Activated CD4-positive, alpha-beta T cell treated with anti-CD3 and anti-CD28 coated beads, Interleukin-2, amount 10 ng/mL, durations not matched to agents 7 days and 5 days (primary cell): ENCODE results near the gene RHBDL1. TPM values are rescaled to one million over a fixed set of nuclear protein-coding genes. Genes with fewer than 3 reads are reported as not detected.

Experiments
- CTCF ChIA-PET: fragments of 350-600 bp; sonication (Branson Sonifier 250); formaldehyde crosslinking; loops from one replicate; lab custom pipeline; 2021; ENCODE audit warnings: antibody characterized with exemption; lab: Charles Lee
- POLR2A ChIA-PET: fragments of 350-600 bp; sonication (Branson Sonifier 250); formaldehyde crosslinking; loops from one replicate; lab custom pipeline; 2021; ENCODE audit warnings: antibody characterized with exemption; lab: Charles Lee
- DNase-seq: peaks from one replicate; pipeline ENCODE4 v3.0.0-alpha.2; 2020
- H3K27ac Mint-ChIP-seq: one replicate; pipeline ENCODE4 v1.8.0; 2021; ENCODE audit warnings: mild to moderate bottlenecking, moderate library complexity, mixed read lengths
- H3K27me3 Mint-ChIP-seq: one replicate; pipeline ENCODE4 v1.8.0; 2021; ENCODE audit warnings: mixed read lengths
- H3K36me3 Mint-ChIP-seq: one replicate; pipeline ENCODE4 v1.8.0; 2021; ENCODE audit warnings: low read depth, mixed read lengths
- H3K4me1 Mint-ChIP-seq: one replicate; pipeline ENCODE4 v1.8.0; 2021; ENCODE audit warnings: mixed read lengths
- H3K4me3 Mint-ChIP-seq: one replicate; pipeline ENCODE4 v1.8.0; 2021; ENCODE audit warnings: mild to moderate bottlenecking, moderate library complexity, mixed read lengths
- H3K9me3 Mint-ChIP-seq: one replicate; pipeline ENCODE4 v1.8.0; 2021; ENCODE audit warnings: mixed read lengths
- total RNA-seq, 2 experiments: library from RNA; stranded (reverse); gene quantifications; one replicate each; pipeline ENCODE4 v1.2.3, GENCODE V29; 2021

Gene RHBDL1
- 1 to 10 TPM; 1.5 to 1.7 TPM for total RNA-seq

DNA sequence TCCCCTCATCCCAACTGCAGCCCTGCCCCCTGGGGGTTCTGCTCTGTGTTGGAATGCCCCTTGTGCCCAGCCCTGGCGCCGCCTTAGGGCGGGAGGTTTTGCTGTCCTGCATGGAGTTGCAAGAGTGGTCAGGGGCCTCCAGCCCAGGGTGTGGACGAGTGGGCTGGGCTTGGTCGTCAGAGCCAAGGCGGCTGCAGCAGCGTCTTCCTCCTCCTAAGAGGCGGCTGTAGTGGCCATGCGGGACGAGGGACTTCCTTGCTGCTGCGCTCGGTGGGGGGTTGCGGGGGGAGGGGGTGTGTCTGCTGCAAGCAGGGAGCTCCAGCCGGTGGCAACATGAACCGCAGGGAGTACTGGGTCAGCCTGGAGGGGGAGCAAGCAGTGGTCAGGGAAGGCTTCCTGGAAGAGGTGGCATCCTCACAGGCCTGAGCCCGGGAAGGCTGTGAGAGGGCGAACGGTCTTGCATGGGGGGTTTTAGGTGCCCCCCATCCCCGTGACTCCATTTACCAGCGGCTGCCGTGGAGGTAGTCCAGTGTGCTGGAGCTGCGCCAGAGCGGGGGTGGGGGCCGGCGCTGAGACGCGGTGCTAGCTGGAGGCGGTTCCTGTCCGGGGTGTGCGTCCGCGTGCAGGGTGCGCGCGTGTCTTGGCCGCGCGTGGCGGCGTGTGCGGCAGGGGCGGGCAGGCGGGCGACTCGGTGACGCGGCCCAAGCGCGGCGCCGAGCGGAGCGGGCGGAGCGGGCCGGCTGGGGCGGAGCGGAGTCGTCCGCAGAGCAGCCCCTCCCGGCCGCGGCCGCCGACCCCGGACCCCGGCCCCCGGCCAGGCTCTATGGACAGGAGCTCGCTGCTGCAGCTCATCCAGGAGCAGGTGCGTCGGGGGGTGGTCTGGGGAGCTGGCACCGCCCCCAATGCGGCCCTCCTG, at the start of gene RHBDL1:
Gene RHBDL1, plus strand, starts transcription at position 704 of the 916 bp plus-strand sequence. Its CDS starts 120 bp downstream, at position 824.
- no peak within 1 kb of the TSS for H3K4me3 Mint-ChIP-seq
- peaks cover 10% of the 10 kb centered on the region for H3K4me1 Mint-ChIP-seq
- peaks cover 3% of the 10 kb centered on the region for H3K27me3 Mint-ChIP-seq
- ChIA-PET POLR2A (no interaction called here), CTCF (interaction anchor here (0.9 to 1.4 kb wide), 3 partner anchors 15 to 39 kb away, joined by 4 to 6 read pairs (median 6); partner anchors contain the start of genes METTL26 and WDR24)
- H3K36me3 Mint-ChIP-seq = peaks cover 5% of the 10 kb centered on the region
- H3K9me3 Mint-ChIP-seq = no peaks in the 10 kb centered on the region
- no peak for DNase-seq
- H3K27ac Mint-ChIP-seq = no peak within 1 kb of the TSS

DNA sequence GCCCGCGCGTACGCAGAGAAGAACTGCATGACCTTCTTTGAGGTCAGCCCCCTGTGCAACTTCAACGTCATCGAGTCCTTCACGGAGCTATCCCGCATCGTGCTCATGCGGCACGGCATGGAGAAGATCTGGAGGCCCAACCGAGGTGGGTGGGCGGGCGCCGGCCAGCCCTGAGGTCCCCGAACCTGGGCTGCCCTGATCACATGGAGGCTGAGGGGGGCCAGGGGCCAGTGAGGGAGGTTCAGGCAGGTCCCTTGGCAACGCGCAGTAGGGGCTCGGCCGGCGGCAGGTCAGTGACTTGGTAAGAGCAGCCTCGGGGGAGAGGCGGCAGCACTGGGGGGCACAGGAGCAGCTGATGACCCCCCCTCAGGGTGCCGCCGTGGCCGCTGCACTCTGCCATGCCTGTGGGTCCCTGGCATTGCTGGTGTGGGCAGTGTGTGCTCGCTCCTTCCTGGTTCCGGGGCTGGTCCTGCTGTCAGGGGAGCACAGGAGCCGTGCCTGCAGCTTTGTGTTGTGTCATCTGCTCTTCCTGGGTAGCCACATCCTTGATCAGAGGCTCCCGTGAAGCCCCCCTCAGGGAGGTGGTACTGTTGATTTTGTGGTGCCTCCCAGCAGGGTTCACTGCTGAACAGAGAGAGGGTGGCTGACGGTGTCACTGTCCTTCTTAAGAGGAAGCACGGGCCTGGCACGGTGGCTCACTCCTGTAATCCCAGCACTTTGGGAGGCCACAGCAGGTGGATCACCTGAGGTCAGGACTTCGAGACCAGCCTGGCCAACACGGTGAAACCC, 49.3 kb upstream of the RHBDL1 start:
- H3K27me3 Mint-ChIP-seq = no peaks in the 10 kb centered on the region
- no peak for DNase-seq
- POLR2A ChIA-PET = no interaction called here
- H3K36me3 Mint-ChIP-seq = no peaks in the 10 kb centered on the region
- no peak overlapping the region for H3K4me3 Mint-ChIP-seq
- no peak overlapping the region for H3K27ac Mint-ChIP-seq
- no peaks in the 10 kb centered on the region for H3K9me3 Mint-ChIP-seq
- CTCF ChIA-PET = interaction anchor here (1.7 kb wide), 1 partner anchor 10 kb away, joined by 4 read pairs; the partner anchor contains the start of gene METTL26
- no peaks in the 10 kb centered on the region for H3K4me1 Mint-ChIP-seq

DNA sequence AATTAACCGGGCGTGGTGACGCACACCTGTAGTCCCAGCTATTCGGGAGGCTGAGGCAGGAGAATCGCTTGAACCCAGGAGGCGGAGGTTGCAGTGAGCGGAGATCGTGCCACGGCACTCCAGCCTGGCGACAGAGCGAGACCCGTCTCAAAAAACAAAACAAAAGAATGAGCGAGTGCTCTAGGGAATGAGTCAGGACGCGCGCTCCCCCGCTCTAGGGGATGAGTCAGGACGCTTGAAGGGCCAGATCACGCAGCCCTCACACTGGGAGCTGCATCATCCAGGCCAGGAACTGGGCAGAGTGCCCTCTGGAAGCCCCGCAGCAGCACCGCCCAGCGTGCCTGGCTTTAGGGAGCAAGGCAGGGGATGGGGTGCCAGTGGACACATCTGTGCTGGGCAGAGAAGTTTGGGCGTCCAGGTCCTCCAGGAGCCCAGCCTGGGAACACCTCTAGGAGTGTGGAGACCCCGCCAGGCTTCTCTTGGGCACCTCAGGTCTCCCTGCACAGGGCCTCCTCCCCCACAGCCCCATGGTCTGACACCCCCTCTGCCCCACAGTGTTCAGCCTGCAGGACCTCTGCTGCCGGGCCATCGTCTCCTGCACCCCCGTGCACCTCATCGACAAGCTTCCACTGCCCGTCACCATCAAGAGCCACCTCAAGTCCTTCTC, 48.6 kb upstream of the RHBDL1 start:
- DNase-seq = no peak
- H3K27me3 Mint-ChIP-seq = no peaks in the 10 kb centered on the region
- no peak overlapping the region for H3K27ac Mint-ChIP-seq
- no peaks in the 10 kb centered on the region for H3K4me1 Mint-ChIP-seq
- H3K4me3 Mint-ChIP-seq = no peak overlapping the region
- CTCF ChIA-PET = interaction anchor here (1.7 kb wide), 1 partner anchor 10 kb away, joined by 4 read pairs; the partner anchor contains the start of gene METTL26
- POLR2A ChIA-PET = no interaction called here
- H3K36me3 Mint-ChIP-seq = no peaks in the 10 kb centered on the region
- H3K9me3 Mint-ChIP-seq = no peaks in the 10 kb centered on the region

DNA sequence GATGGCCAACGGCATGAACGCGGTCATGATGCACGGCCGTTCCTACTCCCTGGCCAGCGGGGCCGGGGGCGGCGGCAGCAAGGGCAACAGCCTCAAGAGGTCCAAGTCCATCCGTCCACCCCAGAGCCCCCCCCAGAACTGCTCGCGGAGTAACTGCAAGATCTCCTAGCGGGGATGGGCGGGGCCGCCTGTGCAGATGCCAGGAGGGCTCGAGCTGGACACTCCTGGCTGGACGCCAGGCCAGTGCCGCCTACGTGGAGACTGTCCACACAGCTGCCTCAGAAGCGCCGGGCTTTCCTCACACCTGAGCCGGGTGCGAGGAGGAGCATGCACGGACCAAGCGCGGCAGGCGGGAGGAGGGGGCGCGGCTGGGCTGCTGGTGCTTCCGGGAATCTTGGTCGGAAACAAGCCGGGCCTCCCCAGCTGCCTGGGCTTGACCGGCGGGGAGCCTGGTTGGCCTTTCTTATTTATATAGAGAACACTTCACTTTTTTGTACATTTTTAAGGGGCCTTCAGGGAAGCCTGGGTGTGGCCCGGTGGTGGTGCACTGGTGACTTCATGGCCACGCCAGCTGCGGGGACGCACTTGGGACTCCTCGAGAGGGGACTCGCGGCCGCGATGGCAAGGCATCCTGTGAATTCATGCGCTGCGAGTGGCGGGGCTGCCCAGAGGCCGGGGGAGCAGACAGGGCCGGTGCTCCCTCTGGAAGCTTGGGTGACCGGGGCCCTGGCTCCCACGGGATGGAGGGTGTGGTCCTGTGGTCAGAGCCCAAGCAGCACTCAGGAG, 47.8 kb upstream of the RHBDL1 start:
- Mint-ChIP-seq H3K27me3 (no peaks in the 10 kb centered on the region), H3K27ac (no peak overlapping the region), H3K4me3 (no peak overlapping the region), H3K4me1 (no peaks in the 10 kb centered on the region), H3K9me3 (no peaks in the 10 kb centered on the region), H3K36me3 (no peaks in the 10 kb centered on the region)
- ChIA-PET CTCF (interaction anchor here (1.7 kb wide), 1 partner anchor 9 kb away, joined by 4 read pairs; the partner anchor contains the start of gene METTL26), POLR2A (no interaction called here)
- no peak for DNase-seq

DNA sequence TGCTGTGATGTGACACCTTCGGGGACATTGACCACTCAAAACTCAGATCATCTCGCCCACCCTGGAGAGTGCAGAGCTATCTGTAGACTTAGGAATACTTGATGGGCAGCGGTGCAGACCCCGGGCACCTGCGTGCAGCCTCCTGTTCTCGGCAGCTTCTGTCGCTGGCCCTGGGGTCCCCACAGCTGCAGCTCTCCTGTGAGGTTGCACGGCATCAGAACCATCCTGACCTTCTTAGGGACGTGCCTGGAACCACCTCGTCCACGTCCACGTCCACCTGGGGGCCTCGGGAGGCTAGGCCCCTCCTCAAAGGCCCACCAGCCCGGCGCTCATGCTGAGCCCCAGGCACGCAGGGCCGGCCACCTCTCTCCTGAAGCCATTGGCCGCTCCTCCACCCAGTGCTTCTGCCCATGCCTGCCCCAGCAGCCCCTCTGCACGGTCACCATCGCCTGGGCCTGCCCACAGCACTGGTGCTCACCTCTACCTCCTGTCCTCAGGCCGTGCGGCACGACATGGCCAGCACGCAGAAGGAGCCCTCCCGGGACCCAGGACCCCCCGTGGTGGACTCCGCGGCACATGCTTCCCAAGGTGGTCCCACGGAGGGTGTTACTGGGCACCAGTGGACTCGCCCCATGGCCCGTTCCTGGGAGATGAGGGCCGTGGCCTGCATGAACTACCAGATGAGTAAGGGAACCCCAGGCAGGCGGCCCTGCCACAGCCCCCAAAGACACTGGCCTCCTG, 47.0 kb upstream of the RHBDL1 start:
- CTCF ChIA-PET = no interaction called here

DNA sequence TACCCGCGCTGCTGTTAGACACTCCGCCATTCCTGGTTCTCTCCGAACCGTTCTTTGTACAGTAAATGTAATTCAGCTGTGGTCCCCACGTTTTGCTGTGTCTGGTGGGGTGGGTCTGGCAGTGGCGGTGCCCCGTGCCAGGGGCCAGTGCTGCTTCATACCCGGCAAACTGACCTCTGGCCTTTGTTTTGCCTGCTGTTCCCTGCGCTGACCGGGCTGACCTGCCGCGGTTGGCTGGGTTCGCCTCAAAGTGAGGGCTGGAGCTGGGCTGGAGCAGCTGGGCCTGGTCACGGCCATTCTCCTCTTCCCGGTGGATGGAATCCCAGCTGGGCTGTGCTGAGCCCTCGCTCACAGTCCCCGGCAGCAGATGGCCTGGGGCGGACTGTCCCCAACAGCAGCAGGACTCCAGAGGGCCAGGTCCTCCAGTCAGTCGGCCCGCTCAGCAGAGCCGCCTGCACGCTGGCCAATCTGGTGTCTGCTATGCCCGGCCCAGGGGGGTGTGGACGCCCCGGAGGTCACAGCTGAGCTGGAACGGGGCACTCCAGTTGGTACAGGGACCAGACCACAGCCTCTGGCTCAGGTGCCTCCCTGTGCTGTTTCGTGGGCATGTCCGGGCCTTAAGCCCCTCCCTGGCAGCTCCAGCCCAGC, 46.2 kb upstream of the RHBDL1 start:
- Mint-ChIP-seq H3K4me1 (no peaks in the 10 kb centered on the region), H3K27ac (no peak overlapping the region), H3K27me3 (no peaks in the 10 kb centered on the region), H3K36me3 (no peaks in the 10 kb centered on the region), H3K9me3 (no peaks in the 10 kb centered on the region), H3K4me3 (no peak overlapping the region)
- POLR2A ChIA-PET = no interaction called here
- DNase-seq = no peak
- CTCF ChIA-PET = interaction anchor here (0.5 kb wide), 1 partner anchor 13 kb away, joined by 3 read pairs; no protein-coding TSS in a partner anchor

More for the DNA sequence above, 47.0 kb upstream of the RHBDL1 start:
- Mint-ChIP-seq H3K36me3 (no peaks in the 10 kb centered on the region), H3K27ac (no peak overlapping the region), H3K27me3 (no peaks in the 10 kb centered on the region), H3K4me3 (no peak overlapping the region), H3K4me1 (no peaks in the 10 kb centered on the region), H3K9me3 (no peaks in the 10 kb centered on the region)
- POLR2A ChIA-PET = no interaction called here
- DNase-seq = no peak

DNA sequence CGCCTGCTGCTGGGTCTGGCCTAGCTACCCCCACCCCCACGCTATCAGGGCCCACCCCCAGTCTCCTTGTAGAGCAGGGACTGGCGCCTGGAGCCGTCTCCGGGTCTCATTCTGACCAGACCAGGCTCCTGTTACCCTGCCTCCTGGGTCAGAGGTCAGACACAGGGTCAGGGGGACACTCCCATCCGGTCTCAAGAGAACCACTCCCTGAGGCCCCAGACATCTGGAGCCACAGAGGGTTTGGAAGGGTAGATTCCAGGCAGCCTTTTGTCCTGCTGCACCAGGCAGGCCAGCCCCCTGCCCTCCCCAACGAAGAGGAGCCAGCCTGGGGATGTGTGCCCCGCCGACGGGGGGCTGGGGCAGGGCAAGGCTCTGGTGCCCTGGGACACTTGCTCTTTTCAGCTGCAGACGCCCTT, 45.6 kb upstream of the RHBDL1 start:
- H3K36me3 Mint-ChIP-seq = no peaks in the 10 kb centered on the region
- ChIA-PET CTCF (interaction anchor here (0.5 kb wide), 1 partner anchor 14 kb away, joined by 3 read pairs; no protein-coding TSS in a partner anchor), POLR2A (no interaction called here)
- H3K27ac Mint-ChIP-seq = no peak overlapping the region
- H3K4me1 Mint-ChIP-seq = peaks cover 2% of the 10 kb centered on the region
- H3K4me3 Mint-ChIP-seq = no peak overlapping the region
- no peak for DNase-seq
- H3K27me3 Mint-ChIP-seq = no peaks in the 10 kb centered on the region
- H3K9me3 Mint-ChIP-seq = no peaks in the 10 kb centered on the region

DNA sequence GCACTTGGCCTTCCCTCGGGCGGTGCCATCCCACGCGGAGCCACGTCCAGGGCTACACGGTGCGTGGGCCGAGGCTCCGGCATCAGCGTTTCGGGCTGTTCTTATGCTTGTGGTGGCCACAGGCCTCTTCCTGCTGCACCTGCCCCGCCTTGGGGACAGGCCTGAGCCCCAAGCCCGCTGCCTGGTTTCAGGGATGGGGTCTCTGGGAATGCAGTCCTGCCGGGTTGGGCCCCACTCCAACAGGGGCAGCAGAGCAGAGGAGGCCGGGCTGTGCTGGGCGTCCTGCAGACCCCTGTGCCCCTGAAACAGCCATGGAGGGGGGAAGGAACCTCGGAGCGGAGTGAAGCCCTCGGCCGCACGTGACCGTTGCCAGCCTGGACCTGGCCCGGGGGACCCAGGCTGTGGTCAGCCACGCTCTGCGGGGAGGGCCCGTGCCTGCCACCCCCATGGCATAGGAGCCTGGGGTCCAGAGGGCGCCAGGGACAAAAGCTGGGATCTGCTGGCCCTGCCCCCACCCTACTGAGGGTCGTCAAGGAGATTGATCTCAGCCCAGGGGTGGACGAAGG, 45.1 kb upstream of the RHBDL1 start:
- no peak for DNase-seq
- no peaks in the 10 kb centered on the region for H3K27me3 Mint-ChIP-seq
- H3K36me3 Mint-ChIP-seq = no peaks in the 10 kb centered on the region
- no peak overlapping the region for H3K4me3 Mint-ChIP-seq
- no peak overlapping the region for H3K27ac Mint-ChIP-seq
- ChIA-PET POLR2A (no interaction called here), CTCF (no interaction called here)
- H3K4me1 Mint-ChIP-seq = peaks cover 4% of the 10 kb centered on the region
- no peaks in the 10 kb centered on the region for H3K9me3 Mint-ChIP-seq

DNA sequence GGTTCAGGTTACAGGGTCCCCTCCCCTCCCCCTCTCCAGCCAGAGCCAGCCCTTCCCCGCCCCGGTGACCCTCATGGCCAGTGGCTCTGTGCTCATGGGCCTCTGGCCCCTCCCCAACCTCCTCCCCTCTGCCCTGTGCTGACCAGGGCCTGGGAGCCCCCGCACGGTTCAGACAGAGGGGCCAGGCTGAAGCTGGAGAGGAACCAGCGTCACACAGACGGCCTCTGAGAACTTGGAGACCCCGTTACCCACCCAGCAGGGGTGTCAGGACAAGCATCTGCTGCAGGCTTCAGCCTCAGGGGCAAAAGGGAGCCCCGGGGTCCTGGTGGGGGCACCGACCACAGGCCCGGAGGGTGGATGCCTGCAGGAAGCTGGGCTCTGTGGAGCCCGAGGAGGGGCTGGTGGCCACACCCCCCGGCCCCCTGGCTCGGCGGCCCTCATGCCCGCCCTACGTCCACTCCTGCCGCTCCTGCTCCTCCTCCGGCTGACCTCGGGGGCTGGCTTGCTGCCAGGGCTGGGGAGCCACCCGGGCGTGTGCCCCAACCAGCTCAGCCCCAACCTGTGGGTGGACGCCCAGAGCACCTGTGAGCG, 44.6 kb upstream of the RHBDL1 start, which contains the start of gene WFIKKN1:
Gene WFIKKN1, plus strand, starts transcription at position 171 of the 591 bp plus-strand sequence. Its CDS starts 269 bp downstream, at position 440.
- DNase-seq = no peak
- peaks cover 4% of the 10 kb centered on the region for H3K4me1 Mint-ChIP-seq
- no peaks in the 10 kb centered on the region for H3K36me3 Mint-ChIP-seq
- ChIA-PET CTCF (no interaction called here), POLR2A (no interaction called here)
- no peaks in the 10 kb centered on the region for H3K27me3 Mint-ChIP-seq
- H3K27ac Mint-ChIP-seq = no peak within 1 kb of the TSS
- no peak within 1 kb of the TSS for H3K4me3 Mint-ChIP-seq
- no peaks in the 10 kb centered on the region for H3K9me3 Mint-ChIP-seq

DNA sequence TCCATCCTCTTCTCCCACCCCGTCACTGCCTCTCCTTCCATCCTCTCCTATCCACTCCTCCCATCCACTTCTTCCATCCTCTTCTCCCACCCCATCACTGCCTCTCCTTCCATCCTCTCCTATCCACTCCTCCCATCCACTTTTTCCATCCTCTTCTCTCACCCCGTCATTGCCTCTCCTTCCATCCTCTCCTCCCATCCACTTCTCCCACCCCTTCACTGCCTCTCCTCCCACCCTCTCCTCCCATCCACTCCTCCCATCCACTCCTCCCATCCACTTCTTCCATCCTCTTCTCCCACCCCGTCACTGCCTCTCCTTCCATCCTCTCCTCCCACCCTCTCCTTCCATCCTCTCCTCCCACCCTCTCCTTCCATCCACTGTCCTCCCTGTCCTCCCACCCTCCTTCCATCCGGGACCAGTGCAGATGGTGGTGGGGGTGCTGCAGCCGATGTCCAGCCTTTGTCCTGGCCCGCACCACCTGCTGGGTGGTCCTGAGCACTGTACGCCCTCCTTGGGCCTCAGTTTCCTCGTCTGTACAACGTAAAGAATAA, 43.6 kb upstream of the RHBDL1 start:
- H3K9me3 Mint-ChIP-seq = no peaks in the 10 kb centered on the region

More for the DNA sequence above, 43.6 kb upstream of the RHBDL1 start:
- POLR2A ChIA-PET = no interaction called here
- DNase-seq = no peak
- H3K4me3 Mint-ChIP-seq = no peak overlapping the region
- H3K27ac Mint-ChIP-seq = no peak overlapping the region
- peaks cover 9% of the 10 kb centered on the region for H3K4me1 Mint-ChIP-seq
- H3K27me3 Mint-ChIP-seq = peaks cover 4% of the 10 kb centered on the region
- CTCF ChIA-PET = no interaction called here
- no peaks in the 10 kb centered on the region for H3K36me3 Mint-ChIP-seq
